Panc1 (cell line): Measurements from ENCODE around the gene GAP43.
A peak's percentile ranks its signal among the peaks of the same experiment; 100 is the strongest.

Experiments
- CTCF ChIP-seq: fragments of 450-650 bp; IDR thresholded peaks from 2 replicates; pipeline ENCODE4 v1.5.1; 2017; ENCODE audit warnings: mild to moderate bottlenecking
- POLR2AphosphoS5 ChIP-seq: IDR thresholded peaks from 2 replicates; pipeline ENCODE4 v1.6.1; 2012; ENCODE audit warnings: mild to moderate bottlenecking, low read depth, low read length, moderate library complexity
- REST ChIP-seq, 2 experiments: IDR thresholded peaks; 2 replicates each; pipeline ENCODE4 v1.6.1; 2011 to 2012; ENCODE audit warnings: low read depth in 2 of 2, control low read depth in 1 of 2, low read length in 1 of 2, mild to moderate bottlenecking in 1 of 2, moderate library complexity in 1 of 2; ENCODE audit not compliant: insufficient read depth in 1 of 2
- TCF7L2 ChIP-seq: IDR thresholded peaks from 2 replicates; pipeline ENCODE4 v1.6.1; 2011; ENCODE audit warnings: mild to moderate bottlenecking, low read depth, low read length, inconsistent platforms

- TF ChIP-seq CTCF (peak; percentile 90), POLR2AphosphoS5 (no peak), REST (IDR thresholded peaks at IDR 0.05; ENCODE audit: insufficient read depth in 1 of 2, low read depth in 2 of 2, low read length in 1 of 2) (no peak), TCF7L2 (no peak)
Measured at GRCh38 chr3:115692887-115693524, 69.7 kb downstream of the GAP43 start.
